HEK293 (cell line): ENCODE measurements around the gene LHFPL6.

ENCODE experiments used
- CTCF ChIA-PET: fragments of 350-600 bp; formaldehyde crosslinking; extraction: SDS; loops from one replicate; lab custom pipeline; 2021; ENCODE audit warnings: antibody characterized with exemption; lab: Yijun Ruan, JAX
- POLR2A ChIA-PET: fragments of 300-600 bp; formaldehyde crosslinking; extraction: SDS; loops from one replicate; lab custom pipeline; 2020; ENCODE audit warnings: antibody characterized with exemption, inconsistent platforms; lab: Yijun Ruan, JAX
- H3K27ac ChIP-seq: fragments of 200-500 bp; sonication (Bioruptor generic); 2 replicates; pipeline ENCODE4 v1.5.1; 2014; ENCODE audit warnings: low read depth, low read length, control low read depth, inconsistent platforms; ENCODE audit errors: extremely low read depth
- H3K36me3 ChIP-seq, 2 experiments: fragments of 200-500 bp in 1 of 2; sonication (Bioruptor generic) in 1 of 2; 1 replicate in 1 of 2; 2 replicates in 1 of 2; pipeline ENCODE4 v1.5.1; 2014 to 2017; ENCODE audit warnings: inconsistent platforms in 2 of 2, low read length in 2 of 2; ENCODE audit not compliant: control insufficient read depth in 2 of 2, insufficient read depth in 1 of 2
- H3K4me1 ChIP-seq: fragments of 200-500 bp; sonication (Bioruptor generic); 2 replicates; pipeline ENCODE4 v1.5.1; 2014; ENCODE audit warnings: mild to moderate bottlenecking, low read length, inconsistent platforms; ENCODE audit not compliant: control insufficient read depth, insufficient read depth
- H3K4me3 ChIP-seq: 2 replicates; pipeline ENCODE4 v1.5.1; 2011; ENCODE audit warnings: low read depth, mild to moderate bottlenecking, control low read depth, low read length, moderate library complexity
- H3K9me3 ChIP-seq: fragments of 200-500 bp; sonication (Bioruptor generic); 2 replicates; pipeline ENCODE4 v1.5.1; 2014; ENCODE audit warnings: low read depth, low read length, inconsistent platforms; ENCODE audit not compliant: control insufficient read depth, insufficient read depth
- HOXA7 ChIP-seq: sonication (generic); formaldehyde crosslinking; IDR thresholded peaks from 2 replicates; pipeline ENCODE4 v1.8.1; 2022; ENCODE audit warnings: missing genetic modification reagents, borderline replicate concordance
- TRIM28 ChIP-seq: IDR thresholded peaks from 2 replicates; pipeline ENCODE4 v1.6.1; 2011; ENCODE audit warnings: low read length, control low read depth, borderline replicate concordance
- ZFP3 ChIP-seq: fragments of 450-650 bp; formaldehyde crosslinking; IDR thresholded peaks from 2 replicates; pipeline ENCODE4 v1.5.1; 2016; ENCODE audit warnings: low read depth, missing biosample characterization, missing genetic modification characterization
- ZFP37 ChIP-seq: fragments of 450-650 bp; formaldehyde crosslinking; IDR thresholded peaks from 2 replicates; pipeline ENCODE4 v1.5.1; 2016; ENCODE audit warnings: missing biosample characterization, missing genetic modification characterization
- ZNF140 ChIP-seq: fragments of 450-650 bp; formaldehyde crosslinking; IDR thresholded peaks from 2 replicates; pipeline ENCODE4 v1.5.1; 2016; ENCODE audit warnings: missing biosample characterization, missing genetic modification characterization
- ZNF155 ChIP-seq: fragments of 450-650 bp; formaldehyde crosslinking; IDR thresholded peaks from 2 replicates; pipeline ENCODE4 v1.5.1; 2016; ENCODE audit warnings: missing biosample characterization, missing genetic modification characterization
- ZNF169 ChIP-seq: fragments of 450-650 bp; formaldehyde crosslinking; IDR thresholded peaks from 2 replicates; pipeline ENCODE4 v1.5.1; 2016; ENCODE audit warnings: missing biosample characterization, missing genetic modification characterization
- ZNF2 ChIP-seq: fragments of 450-650 bp; formaldehyde crosslinking; IDR thresholded peaks from 2 replicates; pipeline ENCODE4 v1.5.1; 2016; ENCODE audit warnings: missing biosample characterization, missing genetic modification characterization
- ZNF311 ChIP-seq: fragments of 450-650 bp; formaldehyde crosslinking; IDR thresholded peaks from 2 replicates; pipeline ENCODE4 v1.5.1; 2017; ENCODE audit warnings: missing biosample characterization, missing genetic modification characterization, borderline replicate concordance
- ZNF473 ChIP-seq: fragments of 450-650 bp; formaldehyde crosslinking; IDR thresholded peaks from 2 replicates; pipeline ENCODE4 v1.5.1; 2017; ENCODE audit warnings: missing biosample characterization, missing genetic modification characterization
- ZNF548 ChIP-seq: fragments of 450-650 bp; formaldehyde crosslinking; IDR thresholded peaks from 2 replicates; pipeline ENCODE4 v1.5.1; 2016; ENCODE audit warnings: missing biosample characterization, missing genetic modification characterization
- ZNF621 ChIP-seq: fragments of 450-650 bp; formaldehyde crosslinking; IDR thresholded peaks from 2 replicates; pipeline ENCODE4 v1.5.1; 2017; ENCODE audit warnings: missing biosample characterization, missing genetic modification characterization
- ZNF658 ChIP-seq: fragments of 450-650 bp; formaldehyde crosslinking; IDR thresholded peaks from 2 replicates; pipeline ENCODE4; 2016; ENCODE audit warnings: missing biosample characterization, missing genetic modification characterization
- ZNF677 ChIP-seq: fragments of 450-650 bp; IDR thresholded peaks from 2 replicates; pipeline ENCODE4 v1.5.0; 2018; ENCODE audit warnings: missing biosample characterization, mild to moderate bottlenecking, missing genetic modification characterization, moderate library complexity
- ZNF768 ChIP-seq: fragments of 450-650 bp; formaldehyde crosslinking; IDR thresholded peaks from 2 replicates; pipeline ENCODE4 v1.5.1; 2018; ENCODE audit warnings: missing biosample characterization, mild to moderate bottlenecking, missing genetic modification characterization
- TF ChIP-seq, protein P1 (sequence below): fragments of 450-650 bp; formaldehyde crosslinking; IDR thresholded peaks from 2 replicates; pipeline ENCODE4 v1.5.1; 2016; ENCODE audit warnings: missing biosample characterization, missing genetic modification characterization
- TF ChIP-seq, protein P2 (sequence below): fragments of 450-650 bp; formaldehyde crosslinking; IDR thresholded peaks from 2 replicates; pipeline ENCODE4 v1.5.1; 2016; ENCODE audit warnings: missing biosample characterization, missing genetic modification characterization, low read depth
- TF ChIP-seq, protein P3 (sequence below): fragments of 450-650 bp; formaldehyde crosslinking; IDR thresholded peaks from 2 replicates; pipeline ENCODE4 v1.5.1; 2016; ENCODE audit warnings: missing biosample characterization, missing genetic modification characterization
- TF ChIP-seq, protein P4 (sequence below): fragments of 450-650 bp; formaldehyde crosslinking; IDR thresholded peaks from 2 replicates; pipeline ENCODE4 v1.5.1; 2017; ENCODE audit warnings: missing biosample characterization, missing genetic modification characterization

LHFPL6 gene

DNA sequence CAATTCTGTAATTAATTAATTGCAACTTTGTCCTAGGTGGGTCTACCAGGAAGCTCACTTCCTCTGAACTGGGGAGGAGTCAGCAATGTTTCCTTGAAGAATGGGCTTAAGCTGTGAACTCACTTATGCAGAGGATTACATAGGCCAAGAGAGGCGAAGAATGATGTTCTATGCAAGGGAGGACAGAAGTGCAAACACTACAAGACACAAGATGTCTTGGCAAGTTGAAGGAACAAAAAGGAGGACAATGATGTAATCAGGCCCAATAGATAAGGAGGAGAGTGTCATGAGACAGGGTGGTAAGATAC lies 275.9 kb downstream of the LHFPL6 start:
- ChIA-PET CTCF (no interaction called here), POLR2A (no interaction called here)
- H3K9me3 ChIP-seq = no peaks in the 10 kb centered on the region
- H3K4me3 ChIP-seq = no peak overlapping the region
- H3K36me3 ChIP-seq = no peaks in the 10 kb centered on the region
- TF ChIP-seq, protein P1, sequence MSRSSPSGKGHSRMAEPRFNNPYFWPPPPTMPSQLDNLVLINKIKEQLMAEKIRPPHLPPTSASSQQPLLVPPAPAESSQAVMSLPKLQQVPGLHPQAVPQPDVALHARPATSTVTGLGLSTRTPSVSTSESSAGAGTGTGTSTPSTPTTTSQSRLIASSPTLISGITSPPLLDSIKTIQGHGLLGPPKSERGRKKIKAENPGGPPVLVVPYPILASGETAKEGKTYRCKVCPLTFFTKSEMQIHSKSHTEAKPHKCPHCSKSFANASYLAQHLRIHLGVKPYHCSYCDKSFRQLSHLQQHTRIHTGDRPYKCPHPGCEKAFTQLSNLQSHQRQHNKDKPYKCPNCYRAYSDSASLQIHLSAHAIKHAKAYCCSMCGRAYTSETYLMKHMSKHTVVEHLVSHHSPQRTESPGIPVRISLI (tag by site-specific recombination) = no peak
- no peak for TF ChIP-seq ZNF140 (tag by site-specific recombination)
- no peak for TF ChIP-seq ZNF548 (tag by site-specific recombination)
- TF ChIP-seq, protein P2, sequence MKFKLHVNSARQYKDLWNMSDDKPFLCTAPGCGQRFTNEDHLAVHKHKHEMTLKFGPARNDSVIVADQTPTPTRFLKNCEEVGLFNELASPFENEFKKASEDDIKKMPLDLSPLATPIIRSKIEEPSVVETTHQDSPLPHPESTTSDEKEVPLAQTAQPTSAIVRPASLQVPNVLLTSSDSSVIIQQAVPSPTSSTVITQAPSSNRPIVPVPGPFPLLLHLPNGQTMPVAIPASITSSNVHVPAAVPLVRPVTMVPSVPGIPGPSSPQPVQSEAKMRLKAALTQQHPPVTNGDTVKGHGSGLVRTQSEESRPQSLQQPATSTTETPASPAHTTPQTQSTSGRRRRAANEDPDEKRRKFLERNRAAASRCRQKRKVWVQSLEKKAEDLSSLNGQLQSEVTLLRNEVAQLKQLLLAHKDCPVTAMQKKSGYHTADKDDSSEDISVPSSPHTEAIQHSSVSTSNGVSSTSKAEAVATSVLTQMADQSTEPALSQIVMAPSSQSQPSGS (tag by site-specific recombination) = peak; percentile 49; the same call in 1 of the 2 replicates
- no peak for TF ChIP-seq ZNF155
- no peak for TF ChIP-seq ZNF677 (tag by site-specific recombination)
- TF ChIP-seq TRIM28 = 0 out of 2 replicates have a peak, but pooled peaks have one; percentile 24
- no peak for TF ChIP-seq ZNF658 (tag by site-specific recombination)
- no peak for TF ChIP-seq ZNF311 (tag by site-specific recombination)
- TF ChIP-seq HOXA7 (CRISPR knock-in tag) = no peak
- no peak for TF ChIP-seq ZFP37 (tag by site-specific recombination)
- no peak for TF ChIP-seq ZNF2 (tag by site-specific recombination)
- no peak for TF ChIP-seq ZNF473 (tag by site-specific recombination)
- TF ChIP-seq ZNF169 (tag by site-specific recombination) = no peak
- TF ChIP-seq ZNF768 (tag by site-specific recombination) = no peak
- no peak overlapping the region for H3K27ac ChIP-seq
- peaks cover 24% of the 10 kb centered on the region for H3K4me1 ChIP-seq

DNA sequence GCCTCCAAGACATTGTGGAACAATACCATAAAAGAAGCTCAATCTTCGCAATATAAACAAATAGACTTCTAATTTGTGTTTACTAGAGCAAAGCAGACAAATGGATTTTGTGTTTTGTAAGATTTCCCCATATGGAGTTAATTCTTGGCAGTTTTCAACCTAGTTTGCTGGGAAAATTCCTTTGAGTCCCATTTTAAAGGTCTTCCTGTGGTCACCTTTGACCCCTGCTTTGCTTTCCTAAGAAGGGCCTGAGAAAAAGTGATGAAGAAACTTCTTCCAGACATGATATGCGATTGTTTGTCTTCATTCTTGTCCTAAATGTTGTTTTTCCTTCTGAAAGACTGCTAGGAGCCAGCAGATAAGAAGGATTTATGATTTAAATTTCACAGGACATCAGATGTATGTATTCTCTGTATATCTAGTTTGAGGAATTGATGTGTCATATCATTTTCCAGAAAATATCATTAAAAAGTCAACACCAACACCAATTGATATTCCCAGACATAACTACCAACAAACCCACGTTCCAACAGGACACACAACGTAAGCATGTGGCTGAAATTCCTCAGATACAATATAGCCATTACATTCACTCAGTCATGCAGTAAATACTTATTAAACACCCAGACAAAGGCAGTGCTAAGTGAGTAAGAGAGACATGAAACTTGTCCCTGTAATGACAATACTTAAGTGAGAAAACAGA lies 276.4 kb downstream of the LHFPL6 start:
- CTCF ChIA-PET = no interaction called here
- POLR2A ChIA-PET = no interaction called here
- Histone ChIP-seq H3K36me3 (no peaks in the 10 kb centered on the region), H3K4me1 (peaks cover 24% of the 10 kb centered on the region), H3K9me3 (no peaks in the 10 kb centered on the region), H3K4me3 (no peak overlapping the region), H3K27ac (no peak overlapping the region)
- TF ChIP-seq ZFP3 (tag by site-specific recombination) = no peak

DNA sequence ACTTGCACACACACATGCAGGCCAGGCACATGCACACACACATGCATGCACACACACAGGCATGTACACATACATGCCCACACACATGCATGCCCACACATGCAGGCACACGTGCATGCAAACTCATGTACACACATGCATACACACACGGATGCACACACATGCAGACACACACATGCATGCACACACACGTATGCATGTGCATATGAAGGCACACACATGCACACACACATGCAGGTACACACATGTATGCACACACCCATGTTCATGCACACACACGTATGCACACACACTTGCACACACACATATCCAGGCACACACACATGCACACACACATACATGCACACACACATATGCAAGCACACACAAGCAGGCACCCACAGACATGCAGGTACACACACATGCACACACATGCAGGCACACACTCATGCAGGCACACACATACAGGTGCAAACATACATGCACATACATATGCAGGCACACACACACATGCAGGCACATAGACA lies 278.1 kb downstream of the LHFPL6 start:
- ChIA-PET POLR2A (no interaction called here), CTCF (no interaction called here)
- no peak overlapping the region for H3K27ac ChIP-seq
- peaks cover 24% of the 10 kb centered on the region for H3K4me1 ChIP-seq
- H3K4me3 ChIP-seq = no peak overlapping the region
- H3K36me3 ChIP-seq = no peaks in the 10 kb centered on the region
- no peaks in the 10 kb centered on the region for H3K9me3 ChIP-seq
- TF ChIP-seq ZNF621 (tag by site-specific recombination) = 0 out of 2 replicates have a peak, but pooled peaks have one; percentile 27
- TF ChIP-seq, protein P3, sequence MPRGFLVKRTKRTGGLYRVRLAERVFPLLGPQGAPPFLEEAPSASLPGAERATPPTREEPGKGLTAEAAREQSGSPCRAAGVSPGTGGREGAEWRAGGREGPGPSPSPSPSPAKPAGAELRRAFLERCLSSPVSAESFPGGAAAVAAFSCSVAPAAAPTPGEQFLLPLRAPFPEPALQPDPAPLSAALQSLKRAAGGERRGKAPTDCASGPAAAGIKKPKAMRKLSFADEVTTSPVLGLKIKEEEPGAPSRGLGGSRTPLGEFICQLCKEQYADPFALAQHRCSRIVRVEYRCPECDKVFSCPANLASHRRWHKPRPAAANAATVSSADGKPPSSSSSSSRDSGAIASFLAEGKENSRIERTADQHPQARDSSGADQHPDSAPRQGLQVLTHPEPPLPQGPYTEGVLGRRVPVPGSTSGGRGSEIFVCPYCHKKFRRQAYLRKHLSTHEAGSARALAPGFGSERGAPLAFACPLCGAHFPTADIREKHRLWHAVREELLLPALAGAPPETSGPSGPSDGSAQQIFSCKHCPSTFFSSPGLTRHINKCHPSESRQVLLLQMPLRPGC (tag by site-specific recombination) = no peak
- TF ChIP-seq, protein P4, sequence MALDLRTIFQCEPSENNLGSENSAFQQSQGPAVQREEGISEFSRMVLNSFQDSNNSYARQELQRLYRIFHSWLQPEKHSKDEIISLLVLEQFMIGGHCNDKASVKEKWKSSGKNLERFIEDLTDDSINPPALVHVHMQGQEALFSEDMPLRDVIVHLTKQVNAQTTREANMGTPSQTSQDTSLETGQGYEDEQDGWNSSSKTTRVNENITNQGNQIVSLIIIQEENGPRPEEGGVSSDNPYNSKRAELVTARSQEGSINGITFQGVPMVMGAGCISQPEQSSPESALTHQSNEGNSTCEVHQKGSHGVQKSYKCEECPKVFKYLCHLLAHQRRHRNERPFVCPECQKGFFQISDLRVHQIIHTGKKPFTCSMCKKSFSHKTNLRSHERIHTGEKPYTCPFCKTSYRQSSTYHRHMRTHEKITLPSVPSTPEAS (tag by site-specific recombination) = peak; percentile 100
